Neural cell (in vitro differentiated cells): Measurements from ENCODE around the gene NCKAP5.

ENCODE experiments used
- CTCF ChIP-seq: fragments of 450-650 bp; IDR thresholded peaks from 2 replicates; pipeline ENCODE4 v1.5.1; 2014; ENCODE audit warnings: antibody characterized with exemption, mild to moderate bottlenecking, moderate library complexity; ENCODE audit not compliant: poor library complexity, severe bottlenecking
- EP300 ChIP-seq: fragments of 450-650 bp; conservative IDR thresholded peaks from 2 replicates; pipeline ENCODE4 v1.6.1; 2014; ENCODE audit warnings: antibody characterized with exemption, mild to moderate bottlenecking, moderate library complexity; ENCODE audit not compliant: poor library complexity, severe bottlenecking
- EZH2 ChIP-seq: fragments of 200-600, 300-800 bp; shearing (Covaris generic), sonication (generic); IDR thresholded peaks from 2 replicates; pipeline ENCODE4 v1.6.1; 2014; ENCODE audit warnings: antibody characterized with exemption, low read length, borderline replicate concordance, mild to moderate bottlenecking; ENCODE audit not compliant: insufficient read depth, poor library complexity, severe bottlenecking
- MXI1 ChIP-seq: fragments of 450-650 bp; conservative IDR thresholded peaks from 2 replicates; pipeline ENCODE4 v1.6.1; 2014; ENCODE audit warnings: antibody characterized with exemption, mild to moderate bottlenecking; ENCODE audit not compliant: poor library complexity, severe bottlenecking
- POLR2AphosphoS5 ChIP-seq: IDR thresholded peaks from 2 replicates; pipeline ENCODE4 v1.6.1; 2012
- RAD21 ChIP-seq: fragments of 450-650 bp; conservative IDR thresholded peaks from 2 replicates; pipeline ENCODE4 v1.6.1; 2014; ENCODE audit warnings: antibody characterized with exemption, mild to moderate bottlenecking, moderate library complexity
- SMC3 ChIP-seq: fragments of 450-650 bp; conservative IDR thresholded peaks from 2 replicates; pipeline ENCODE4 v1.6.1; 2014; ENCODE audit warnings: antibody characterized with exemption, mild to moderate bottlenecking, moderate library complexity; ENCODE audit not compliant: poor library complexity
- TF ChIP-seq, protein P1 (sequence below): IDR thresholded peaks from 2 replicates; pipeline ENCODE4 v1.6.1; 2012; ENCODE audit warnings: borderline replicate concordance

- no peak for TF ChIP-seq POLR2AphosphoS5
- no peak for TF ChIP-seq CTCF
- TF ChIP-seq, protein P1, sequence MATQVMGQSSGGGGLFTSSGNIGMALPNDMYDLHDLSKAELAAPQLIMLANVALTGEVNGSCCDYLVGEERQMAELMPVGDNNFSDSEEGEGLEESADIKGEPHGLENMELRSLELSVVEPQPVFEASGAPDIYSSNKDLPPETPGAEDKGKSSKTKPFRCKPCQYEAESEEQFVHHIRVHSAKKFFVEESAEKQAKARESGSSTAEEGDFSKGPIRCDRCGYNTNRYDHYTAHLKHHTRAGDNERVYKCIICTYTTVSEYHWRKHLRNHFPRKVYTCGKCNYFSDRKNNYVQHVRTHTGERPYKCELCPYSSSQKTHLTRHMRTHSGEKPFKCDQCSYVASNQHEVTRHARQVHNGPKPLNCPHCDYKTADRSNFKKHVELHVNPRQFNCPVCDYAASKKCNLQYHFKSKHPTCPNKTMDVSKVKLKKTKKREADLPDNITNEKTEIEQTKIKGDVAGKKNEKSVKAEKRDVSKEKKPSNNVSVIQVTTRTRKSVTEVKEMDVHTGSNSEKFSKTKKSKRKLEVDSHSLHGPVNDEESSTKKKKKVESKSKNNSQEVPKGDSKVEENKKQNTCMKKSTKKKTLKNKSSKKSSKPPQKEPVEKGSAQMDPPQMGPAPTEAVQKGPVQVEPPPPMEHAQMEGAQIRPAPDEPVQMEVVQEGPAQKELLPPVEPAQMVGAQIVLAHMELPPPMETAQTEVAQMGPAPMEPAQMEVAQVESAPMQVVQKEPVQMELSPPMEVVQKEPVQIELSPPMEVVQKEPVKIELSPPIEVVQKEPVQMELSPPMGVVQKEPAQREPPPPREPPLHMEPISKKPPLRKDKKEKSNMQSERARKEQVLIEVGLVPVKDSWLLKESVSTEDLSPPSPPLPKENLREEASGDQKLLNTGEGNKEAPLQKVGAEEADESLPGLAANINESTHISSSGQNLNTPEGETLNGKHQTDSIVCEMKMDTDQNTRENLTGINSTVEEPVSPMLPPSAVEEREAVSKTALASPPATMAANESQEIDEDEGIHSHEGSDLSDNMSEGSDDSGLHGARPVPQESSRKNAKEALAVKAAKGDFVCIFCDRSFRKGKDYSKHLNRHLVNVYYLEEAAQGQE, result no peak
- TF ChIP-seq SMC3, result no peak
- TF ChIP-seq RAD21, result no peak
- no peak for TF ChIP-seq EP300
- no peak for TF ChIP-seq EZH2
- no peak for TF ChIP-seq MXI1
Observed at GRCh38 chr2:133364636-133365035, 203.6 kb downstream of the NCKAP5 start.
